HG03342 (cell line): Measurements from ENCODE around the gene SETD1A.
"Not testable (repeated sequence)": the region's sequence is repeated elsewhere in the genome, so short reads cannot be mapped to it uniquely, and the experiment has no call there.

ENCODE experiments used
- ATAC-seq: cut with Tn5 transposase; IDR thresholded peaks from one replicate; pipeline ENCODE4 v1.9.1; 2021; ENCODE audit warnings: mild to moderate bottlenecking, moderate library complexity; ENCODE audit not compliant: unreplicated experiment

SETD1A gene

GRCh38 chr16:30928390-30928789, 29.2 kb upstream of the SETD1A start:
- no peak for ATAC-seq

- ATAC-seq = no peak
These were observed 28.4 kb upstream of the SETD1A start for GRCh38 chr16:30929167-30929566.

- no peak for ATAC-seq
These were observed 27.4 kb upstream of the SETD1A start for GRCh38 chr16:30930160-30930571.

GRCh38 chr16:30931068-30931650, 26.4 kb upstream of the SETD1A start:
- ATAC-seq = no peak

DNA sequence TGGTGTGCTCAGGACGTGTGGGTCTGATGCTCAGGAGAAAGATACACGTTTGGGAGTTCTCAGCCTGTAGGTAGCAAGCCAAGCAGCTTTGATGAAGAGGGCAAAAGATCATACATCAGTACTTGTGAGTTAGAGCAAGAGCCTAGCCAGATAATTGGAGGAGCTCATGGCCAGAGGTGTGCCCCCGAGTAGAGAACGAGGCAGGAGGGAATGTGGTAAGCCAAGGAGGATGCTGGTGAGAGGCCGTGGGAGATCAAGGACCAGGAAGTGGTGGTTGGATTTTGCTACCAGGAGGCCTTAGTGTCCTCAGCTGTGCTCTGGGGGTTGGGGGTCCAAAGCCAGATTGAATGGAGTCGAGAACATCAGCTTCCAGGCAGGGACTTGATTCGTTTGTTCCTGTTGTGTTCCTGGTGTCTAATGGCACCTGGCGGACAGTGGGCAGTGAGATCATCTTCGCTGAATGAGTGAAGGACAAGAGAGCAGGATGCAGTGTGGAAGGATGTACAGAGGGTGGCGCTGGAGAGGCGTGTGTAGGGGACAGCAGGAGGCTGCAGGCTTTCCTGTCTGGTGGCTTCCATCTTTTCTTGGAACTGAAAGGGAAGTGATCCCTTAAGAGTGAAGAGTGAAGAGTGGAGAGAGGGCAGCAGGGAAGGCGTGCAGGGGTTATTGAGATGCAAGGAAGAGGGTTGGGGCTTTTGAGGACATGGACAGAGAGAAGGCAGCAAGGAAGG, 22.6 kb upstream of the SETD1A start:
- no peak for ATAC-seq

DNA sequence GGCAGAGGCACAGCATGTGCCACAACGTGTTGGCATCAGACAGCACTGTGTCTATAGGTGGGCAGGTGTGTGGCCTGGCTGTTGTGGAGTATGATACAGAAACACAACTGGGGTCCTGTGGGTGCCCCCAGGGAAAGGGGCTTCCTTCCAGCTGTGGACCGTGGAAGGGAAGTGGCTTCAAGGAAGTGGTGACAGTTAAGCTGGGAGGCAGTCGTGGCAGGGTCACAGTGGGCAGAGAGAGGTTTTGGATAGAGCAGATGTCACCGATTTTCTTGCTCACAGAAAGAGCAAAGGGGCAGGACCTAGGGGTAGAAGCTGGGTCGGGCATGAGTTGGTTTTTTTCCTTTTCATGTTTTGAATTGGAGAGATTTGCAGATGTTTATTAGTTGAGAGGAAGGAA, 19.9 kb upstream of the SETD1A start:
- ATAC-seq = no peak

DNA sequence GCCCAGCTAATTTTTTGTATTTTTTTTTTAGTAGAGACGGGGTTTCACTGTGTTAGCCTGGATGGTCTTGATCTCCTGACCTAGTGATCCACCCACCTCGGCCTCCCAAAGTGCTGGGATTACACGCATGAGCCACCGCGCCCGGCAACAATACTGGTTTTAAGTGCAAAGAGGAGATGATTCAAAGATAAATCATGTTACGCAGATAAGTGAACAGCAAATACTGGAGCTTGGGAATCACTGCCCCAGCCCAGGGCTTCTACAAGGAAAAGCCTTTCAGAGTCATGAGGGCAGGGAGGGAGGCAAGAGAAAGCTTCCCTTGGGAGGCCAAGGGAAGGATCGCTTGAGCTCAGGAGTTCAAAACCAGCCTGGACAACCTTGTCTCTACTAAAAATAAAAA, 18.0 kb upstream of the SETD1A start:
- not testable (repeated sequence) for ATAC-seq

GRCh38 chr16:30941600-30942425, 15.7 kb upstream of the SETD1A start:
- peak; percentile 82 for ATAC-seq

DNA sequence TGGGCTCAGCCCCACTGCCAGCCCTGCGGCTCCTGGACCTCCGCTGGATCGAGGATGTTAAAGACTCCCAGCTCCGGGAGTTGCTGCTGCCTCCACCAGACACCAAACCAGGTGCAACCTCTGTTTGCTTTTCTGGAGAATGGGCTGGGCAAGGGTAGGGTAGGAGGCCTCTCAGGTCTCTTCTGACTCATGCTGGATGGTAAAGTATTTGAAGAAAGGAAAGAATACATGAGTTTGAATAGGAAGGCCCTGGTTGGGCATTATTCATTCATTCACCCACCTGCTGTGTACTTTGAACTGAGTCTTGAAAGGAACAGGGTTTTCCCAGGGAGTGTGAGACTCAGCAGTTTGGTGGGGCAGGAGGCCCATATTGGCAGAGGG, 15.1 kb upstream of the SETD1A start:
- no peak for ATAC-seq

DNA sequence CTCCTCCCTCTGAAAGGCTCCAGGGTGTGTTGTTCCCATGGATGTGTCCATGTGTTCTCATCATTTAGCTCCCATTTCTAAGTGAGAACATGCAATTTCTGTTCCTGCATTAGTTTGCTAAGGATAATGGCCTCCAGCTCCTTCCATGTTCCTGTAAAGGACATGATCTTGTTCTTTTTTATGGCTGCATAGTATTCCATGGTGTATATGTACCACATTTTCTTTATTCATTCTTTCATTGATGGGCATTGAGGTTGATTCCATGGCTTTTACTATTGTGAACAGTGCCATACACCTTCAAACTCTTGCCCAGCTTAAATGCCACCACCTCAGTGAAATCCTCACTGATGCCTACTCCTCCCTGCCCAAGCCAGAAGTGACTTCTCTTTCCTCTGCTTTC, 13.2 kb upstream of the SETD1A start:
- no peak for ATAC-seq

- no peak for ATAC-seq
These were observed 10.6 kb upstream of the SETD1A start for GRCh38 chr16:30946671-30947540.

- ATAC-seq = no peak
These were observed 10.1 kb upstream of the SETD1A start for GRCh38 chr16:30947541-30947858.

DNA sequence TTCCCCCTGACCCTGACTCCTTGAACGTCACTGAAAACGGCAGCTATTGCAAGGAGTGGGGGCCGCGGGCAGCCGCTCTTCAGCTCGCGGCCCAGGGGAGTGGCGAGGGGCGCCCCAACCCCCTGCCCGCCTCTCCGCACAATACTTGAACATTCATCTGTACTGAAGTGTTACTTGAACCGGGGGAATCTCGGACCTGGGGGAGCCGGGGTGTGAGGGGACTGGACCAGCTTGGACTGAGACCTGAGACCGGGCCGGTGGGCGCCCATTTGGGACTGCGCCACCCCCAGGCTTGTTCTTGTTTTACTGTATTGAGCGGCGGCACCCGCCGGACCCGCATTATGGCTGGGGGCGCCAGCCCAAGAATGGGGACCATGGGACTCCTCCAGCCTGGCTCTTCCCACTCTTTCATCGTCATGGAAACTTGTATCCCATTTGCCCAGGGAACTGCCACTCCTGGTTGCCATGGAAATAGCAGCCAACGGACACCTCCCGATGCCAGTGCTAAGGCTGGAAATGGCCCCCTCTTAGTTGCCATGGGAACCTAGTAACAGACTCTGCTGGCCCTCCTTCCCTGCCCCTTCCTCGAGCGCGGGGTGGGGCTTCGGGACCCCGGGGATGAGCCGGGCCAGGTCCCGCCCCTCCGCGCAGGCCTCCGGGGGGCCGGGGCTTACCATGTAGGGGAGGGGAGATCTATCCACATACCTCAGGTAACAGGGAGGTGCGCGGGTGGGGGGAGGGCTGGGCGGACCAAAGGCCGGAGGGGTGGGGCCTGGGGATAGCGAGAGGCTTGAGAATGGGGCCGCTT, 9.5 kb upstream of the SETD1A start:
- ATAC-seq = peak; percentile 14

GRCh38 chr16:30948667-30949649, 8.6 kb upstream of the SETD1A start, which contains the start of gene ORAI3:
Gene ORAI3, plus strand, starts transcription at chr16:30949068. Its CDS starts 222 bp downstream, at chr16:30949290.
- ATAC-seq = peak; percentile 69

DNA sequence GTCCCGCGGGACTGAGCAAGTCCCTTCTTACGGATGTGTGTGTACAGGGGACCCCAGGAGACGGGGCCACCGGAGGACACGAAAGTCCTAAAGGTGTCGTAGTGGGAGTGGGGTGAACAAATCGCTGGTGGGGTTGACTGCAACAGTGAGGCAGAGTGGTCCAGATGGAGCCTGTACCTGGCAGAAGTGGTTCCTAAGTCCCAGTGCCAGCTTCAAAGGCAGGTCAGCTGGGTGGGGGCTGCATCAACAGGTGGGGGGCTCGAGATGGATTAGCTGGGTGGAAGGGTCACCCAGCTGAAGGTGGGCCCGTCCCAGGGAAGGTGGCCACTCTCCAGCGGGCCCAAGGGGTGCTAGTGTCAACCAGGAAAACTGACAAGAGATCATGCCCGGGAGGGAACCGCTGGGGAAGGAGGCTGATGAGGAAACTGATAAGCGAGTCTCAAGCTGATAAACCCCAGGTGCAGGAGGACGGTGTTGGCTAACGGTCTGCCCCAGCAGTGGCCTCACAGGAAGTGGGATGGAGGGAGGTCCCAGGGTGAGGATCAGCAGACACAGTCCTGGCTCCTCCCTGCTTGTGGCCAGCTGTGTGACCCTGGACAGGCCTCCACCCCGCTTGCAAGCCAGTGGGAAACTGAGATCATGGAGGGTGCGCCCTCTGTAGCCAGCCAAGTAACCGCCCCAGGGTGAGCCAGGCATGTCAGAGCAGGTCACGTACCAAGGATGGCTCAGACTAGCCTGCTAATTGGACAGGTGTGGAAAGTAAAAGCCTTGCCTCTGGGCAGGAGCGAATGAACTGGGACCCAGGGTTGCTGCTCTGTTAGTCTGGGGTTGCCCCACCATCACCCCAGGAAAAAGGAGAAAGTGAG, 7.7 kb upstream of the SETD1A start:
- peak; percentile 28 for ATAC-seq

GRCh38 chr16:30950516-30951065, 7.0 kb upstream of the SETD1A start:
- ATAC-seq = no peak

DNA sequence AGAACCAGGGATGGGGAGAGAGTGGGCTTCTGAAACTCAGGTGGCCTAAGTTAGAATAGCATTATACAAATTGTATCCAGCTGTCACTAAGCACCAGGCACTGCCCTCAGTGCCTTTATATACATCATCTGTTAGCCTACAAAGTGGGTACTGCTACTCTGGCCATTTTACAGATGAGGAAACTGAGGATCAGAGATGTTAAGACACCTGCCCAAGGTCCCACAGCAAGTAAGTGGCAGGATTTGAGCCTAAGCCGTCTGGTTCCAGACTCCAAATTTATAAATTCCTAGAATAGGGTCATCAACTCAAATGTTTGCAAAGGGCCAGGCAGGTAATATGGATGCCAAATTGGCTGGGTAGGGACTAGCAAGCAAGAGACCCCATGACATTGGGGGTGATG, 6.4 kb upstream of the SETD1A start:
- no peak for ATAC-seq

- ATAC-seq = no peak
These were observed 5.8 kb upstream of the SETD1A start for GRCh38 chr16:30951750-30952149.
